A549 (cell line): ENCODE data around the gene GID4. TPM values are rescaled to one million over a fixed set of nuclear protein-coding genes. Genes with fewer than 3 reads are reported as not detected.
A peak's percentile ranks its signal among the peaks of the same experiment; 100 is the strongest.

Experiments
- ATAC-seq, 2 experiments: fragments of 200-7000 bp in 1 of 2; fragments of >200 bp in 1 of 2; cut with Nextera tagmentation in 1 of 2; cut with Tn5 transposase in 1 of 2; 3 replicates each; pipeline versions ENCODE4 v1.8.0 to v1.9.1; 2018 to 2020; ENCODE audit warnings: mild to moderate bottlenecking in 1 of 2, moderate library complexity in 1 of 2
- CTCF ChIA-PET: fragments of 300-600 bp; sonication (Branson Sonifier 250); formaldehyde crosslinking; extraction: SDS; loops from one replicate; lab custom pipeline; 2021; ENCODE audit warnings: antibody characterized with exemption, inconsistent platforms; lab: Yijun Ruan, JAX
- POLR2A ChIA-PET: fragments of 350-600 bp; formaldehyde crosslinking; extraction: SDS; loops from one replicate; lab custom pipeline; 2021; ENCODE audit warnings: antibody characterized with exemption, inconsistent platforms; lab: Yijun Ruan, JAX
- DNase-seq, 2 experiments: peaks; one replicate each; pipeline versions ENCODE4 v3.0.0 to v3.0.0-alpha.2; 2011 to 2016; ENCODE audit warnings: low read depth in 1 of 2, low spot score in 1 of 2
- FAIRE-seq: peaks from 2 replicates; lab custom pipeline; 2011; peaks lifted over from hg19 to GRCh38; lab: Jason Lieb, UNC
- H3K27ac ChIP-seq, 2 experiments: fragments of >200 bp; sonication (Bioruptor Twin); formaldehyde crosslinking; 3 replicates each; pipeline ENCODE4 v1.5.1; 2016 to 2017
- H3K4me1 ChIP-seq: fragments of >200 bp; sonication (Bioruptor Twin); formaldehyde crosslinking; 3 replicates; pipeline ENCODE4 v1.6.1; 2016
- H3K4me2 ChIP-seq: fragments of >200 bp; sonication (Bioruptor Twin); formaldehyde crosslinking; 3 replicates; pipeline ENCODE4 v1.6.1; 2016
- H3K4me3 ChIP-seq: fragments of >200 bp; sonication (Bioruptor Twin); formaldehyde crosslinking; 3 replicates; pipeline ENCODE4 v1.5.1; 2016
- H3K9me3 ChIP-seq: fragments of >200 bp; sonication (Bioruptor Twin); formaldehyde crosslinking; 3 replicates; pipeline ENCODE4 v1.6.1; 2016
- CBX8 ChIP-seq: fragments of 200-600 bp; sonication (generic); IDR thresholded peaks from 2 replicates; pipeline ENCODE4 v1.6.1; 2016
- EHMT2 ChIP-seq: fragments of 200-600 bp; sonication (generic); IDR thresholded peaks from 2 replicates; pipeline ENCODE4 v1.6.1; 2016; ENCODE audit warnings: antibody characterized with exemption, low read depth, mild to moderate bottlenecking, moderate library complexity
- FOSL2 ChIP-seq, 2 experiments: fragments of 450-650 bp in 1 of 2; fragments of >200 bp in 1 of 2; sonication (Bioruptor Twin) in 1 of 2; formaldehyde crosslinking; IDR thresholded peaks; 2 replicates each; pipeline versions ENCODE4 v1.5.0 to v1.6.1; 2016 to 2020; ENCODE audit warnings: mild to moderate bottlenecking in 1 of 2, moderate library complexity in 1 of 2
- HES2 ChIP-seq: fragments of >200 bp; sonication (Bioruptor Twin); formaldehyde crosslinking; IDR thresholded peaks from 2 replicates; pipeline ENCODE4 v1.6.1; 2016
- KDM1A ChIP-seq: fragments of 200-600 bp; sonication (generic); IDR thresholded peaks from 2 replicates; pipeline ENCODE4 v1.6.1; 2016; ENCODE audit warnings: low read depth, mild to moderate bottlenecking
- PHF8 ChIP-seq: fragments of 200-600 bp; sonication (generic); IDR thresholded peaks from 2 replicates; pipeline ENCODE4 v1.6.1; 2016; ENCODE audit warnings: low read depth, mild to moderate bottlenecking, antibody characterized with exemption, moderate library complexity, borderline replicate concordance
- RAD21 ChIP-seq, 2 experiments: fragments of >200 bp in 1 of 2; sonication (Bioruptor Twin) in 1 of 2; formaldehyde crosslinking in 1 of 2; IDR thresholded peaks in 1 of 2; conservative IDR thresholded peaks in 1 of 2; 2 replicates in 1 of 2; 3 replicates in 1 of 2; pipeline ENCODE4 v1.6.1; 2012 to 2018; ENCODE audit warnings: inconsistent platforms in 1 of 2
- RCOR1 ChIP-seq: fragments of 150-350 bp; IDR thresholded peaks from 2 replicates; pipeline ENCODE4 v1.6.1; 2014; ENCODE audit warnings: antibody characterized with exemption, low read length, low read depth
- SMC3 ChIP-seq: fragments of >200 bp; sonication (Bioruptor Twin); formaldehyde crosslinking; IDR thresholded peaks from 3 replicates; pipeline ENCODE4 v1.6.1; 2018; ENCODE audit warnings: inconsistent platforms
- SREBF2 ChIP-seq: fragments of 450-650 bp; IDR thresholded peaks from 2 replicates; pipeline ENCODE4 v1.6.1; 2014; ENCODE audit warnings: mild to moderate bottlenecking, moderate library complexity
- ZNF302 ChIP-seq: fragments of 250-450 bp; sonication (Bioruptor Pico); IDR thresholded peaks from 2 replicates; pipeline ENCODE4 v1.9.0; 2021; ENCODE audit warnings: inconsistent platforms, mild to moderate bottlenecking, moderate library complexity
- ZSCAN20 ChIP-seq: fragments of 250-450 bp; sonication (Bioruptor Pico); IDR thresholded peaks from 2 replicates; pipeline ENCODE4 v1.8.0; 2022; ENCODE audit warnings: mild to moderate bottlenecking, moderate library complexity
- WGBS: methylation state at CpG from one replicate; pipeline ENCODE4 v1.1.6; 2017; ENCODE audit errors: missing lambda C conversion rate; 5-methylcytosine and 5-hydroxymethylcytosine counted together
- polyA plus RNA-seq, 4 experiments: library from polyadenylated mRNA; depleted of rRNA in 3 of 4; stranded (reverse); fragments of >200 nt; fragmentation: RNase III in 1 of 4; extraction: RNeasy Plus Mini Kit Qiagen cat#74134 plus additional on column Dnase treatment in 1 of 4; gene quantifications; 2 replicates in 3 of 4; 3 replicates in 1 of 4; pipeline ENCODE4 v1.2.3, GENCODE V29; 2011 to 2017
- TF ChIP-seq, protein P1 (sequence below): fragments of 200-600 bp; sonication (generic); IDR thresholded peaks from 2 replicates; pipeline ENCODE4 v1.6.1; 2016; ENCODE audit warnings: antibody characterized with exemption, mild to moderate bottlenecking, moderate library complexity
- TF ChIP-seq, protein P2 (sequence below): fragments of >200 bp; sonication (Bioruptor Twin); formaldehyde crosslinking; IDR thresholded peaks from 3 replicates; pipeline ENCODE4 v1.6.1; 2016
- TF ChIP-seq, protein P3 (sequence below): IDR thresholded peaks from 2 replicates; pipeline ENCODE4 v1.6.1; 2012
- TF ChIP-seq, protein P4 (sequence below): fragments of >200 bp; sonication (Bioruptor Twin); formaldehyde crosslinking; IDR thresholded peaks from 3 replicates; pipeline ENCODE4 v1.5.1; 2016

GID4 gene
- polyA plus RNA-seq, 2 of the 4 experiments (the other 2 are of a cell fraction) = 11.2 to 11.5 TPM

GRCh38 chr17:18028952-18029540 is 10.2 kb upstream of the GID4 start (continued):
- TF ChIP-seq, protein P1, sequence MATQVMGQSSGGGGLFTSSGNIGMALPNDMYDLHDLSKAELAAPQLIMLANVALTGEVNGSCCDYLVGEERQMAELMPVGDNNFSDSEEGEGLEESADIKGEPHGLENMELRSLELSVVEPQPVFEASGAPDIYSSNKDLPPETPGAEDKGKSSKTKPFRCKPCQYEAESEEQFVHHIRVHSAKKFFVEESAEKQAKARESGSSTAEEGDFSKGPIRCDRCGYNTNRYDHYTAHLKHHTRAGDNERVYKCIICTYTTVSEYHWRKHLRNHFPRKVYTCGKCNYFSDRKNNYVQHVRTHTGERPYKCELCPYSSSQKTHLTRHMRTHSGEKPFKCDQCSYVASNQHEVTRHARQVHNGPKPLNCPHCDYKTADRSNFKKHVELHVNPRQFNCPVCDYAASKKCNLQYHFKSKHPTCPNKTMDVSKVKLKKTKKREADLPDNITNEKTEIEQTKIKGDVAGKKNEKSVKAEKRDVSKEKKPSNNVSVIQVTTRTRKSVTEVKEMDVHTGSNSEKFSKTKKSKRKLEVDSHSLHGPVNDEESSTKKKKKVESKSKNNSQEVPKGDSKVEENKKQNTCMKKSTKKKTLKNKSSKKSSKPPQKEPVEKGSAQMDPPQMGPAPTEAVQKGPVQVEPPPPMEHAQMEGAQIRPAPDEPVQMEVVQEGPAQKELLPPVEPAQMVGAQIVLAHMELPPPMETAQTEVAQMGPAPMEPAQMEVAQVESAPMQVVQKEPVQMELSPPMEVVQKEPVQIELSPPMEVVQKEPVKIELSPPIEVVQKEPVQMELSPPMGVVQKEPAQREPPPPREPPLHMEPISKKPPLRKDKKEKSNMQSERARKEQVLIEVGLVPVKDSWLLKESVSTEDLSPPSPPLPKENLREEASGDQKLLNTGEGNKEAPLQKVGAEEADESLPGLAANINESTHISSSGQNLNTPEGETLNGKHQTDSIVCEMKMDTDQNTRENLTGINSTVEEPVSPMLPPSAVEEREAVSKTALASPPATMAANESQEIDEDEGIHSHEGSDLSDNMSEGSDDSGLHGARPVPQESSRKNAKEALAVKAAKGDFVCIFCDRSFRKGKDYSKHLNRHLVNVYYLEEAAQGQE = no peak

DNA sequence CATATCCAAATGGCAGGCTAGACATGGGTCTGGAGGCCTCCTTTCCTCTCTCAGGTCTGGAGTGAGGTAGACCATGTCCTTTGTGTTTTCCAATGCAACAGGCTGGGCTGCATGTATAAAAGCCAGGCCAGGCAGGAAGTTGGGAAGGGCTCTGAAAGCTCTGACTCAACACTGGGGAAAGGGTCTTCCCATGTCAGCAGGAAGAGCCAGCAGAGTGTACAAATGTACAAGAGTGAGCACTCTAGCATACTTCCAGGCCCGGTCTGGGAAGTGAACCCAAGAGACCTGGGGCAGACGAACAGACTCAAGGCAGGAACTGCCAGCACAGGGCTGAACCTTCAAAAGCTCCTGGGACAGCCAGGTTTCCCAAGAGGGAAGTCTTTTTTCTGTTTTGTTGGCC is 7.3 kb upstream of the GID4 start:
- DNase-seq (no peak), ATAC-seq (no peak), FAIRE-seq (no peak)
- 90% methylated on average over 2 of the region's 2 CpGs for WGBS
- no peak for TF ChIP-seq EHMT2
- TF ChIP-seq KDM1A = no peak
- TF ChIP-seq PHF8 = no peak
- TF ChIP-seq CBX8 = no peak
- no peak for TF ChIP-seq HES2
- TF ChIP-seq RCOR1 = no peak
- TF ChIP-seq, protein P2, sequence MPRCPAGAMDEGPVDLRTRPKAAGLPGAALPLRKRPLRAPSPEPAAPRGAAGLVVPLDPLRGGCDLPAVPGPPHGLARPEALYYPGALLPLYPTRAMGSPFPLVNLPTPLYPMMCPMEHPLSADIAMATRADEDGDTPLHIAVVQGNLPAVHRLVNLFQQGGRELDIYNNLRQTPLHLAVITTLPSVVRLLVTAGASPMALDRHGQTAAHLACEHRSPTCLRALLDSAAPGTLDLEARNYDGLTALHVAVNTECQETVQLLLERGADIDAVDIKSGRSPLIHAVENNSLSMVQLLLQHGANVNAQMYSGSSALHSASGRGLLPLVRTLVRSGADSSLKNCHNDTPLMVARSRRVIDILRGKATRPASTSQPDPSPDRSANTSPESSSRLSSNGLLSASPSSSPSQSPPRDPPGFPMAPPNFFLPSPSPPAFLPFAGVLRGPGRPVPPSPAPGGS = no peak
- no peak for TF ChIP-seq ZNF302 (CRISPR knock-in tag)
- TF ChIP-seq ZSCAN20 = no peak
- TF ChIP-seq FOSL2 (IDR thresholded peaks at IDR 0.05) = no peak
- no peak for TF ChIP-seq FOSL2 (CRISPR knock-in tag; IDR thresholded peaks at IDR 0.05)
- TF ChIP-seq SREBF2 = no peak
- TF ChIP-seq RAD21 (conservative IDR thresholded peaks at IDR 0.05 in 1 of 2, IDR thresholded peaks at IDR 0.05 in 1 of 2) = no peak
- CTCF ChIA-PET = interaction anchor here (1.1 to 8.3 kb wide), 12 partner anchors 17 to 354 kb away, joined by 5 to 214 read pairs (median 18); partner anchors contain the start of genes DRC3 and TOM1L2
- no peak overlapping the region for H3K4me3 ChIP-seq
- no peak overlapping the region for H3K4me2 ChIP-seq
- no peaks in the 10 kb centered on the region for H3K4me1 ChIP-seq
- H3K9me3 ChIP-seq = no peaks in the 10 kb centered on the region
- POLR2A ChIA-PET = no interaction called here
- H3K27ac ChIP-seq = no peak overlapping the region

GRCh38 chr17:18033442-18034099 is 5.6 kb upstream of the GID4 start:
- peak; percentile 96 to 97 for ATAC-seq
- peak; percentile 86 to 89 for DNase-seq
- POLR2A ChIA-PET = interaction anchor here (0.6 to 1.4 kb wide), 4 partner anchors 11 to 114 kb away, joined by 3 to 4 read pairs (median 3); no protein-coding TSS in a partner anchor
- Histone ChIP-seq H3K4me3 (no peak overlapping the region), H3K4me1 (peaks cover 10% of the 10 kb centered on the region; the same call in 2 of the 3 replicates), H3K27ac (peak overlapping the region in 1 of 2 experiments; percentile 27; a peak in 1 of 6 replicates), H3K4me2 (no peak overlapping the region), H3K9me3 (no peaks in the 10 kb centered on the region)
- CTCF ChIA-PET = interaction anchor here (0.6 to 8.3 kb wide), 76 partner anchors 8 to 697 kb away, joined by 3 to 214 read pairs (median 5); partner anchors contain the start of genes DRC3, RAI1 and TOM1L2
- peak; percentile 96 to 98 for TF ChIP-seq RAD21 (conservative IDR thresholded peaks at IDR 0.05 in 1 of 2, IDR thresholded peaks at IDR 0.05 in 1 of 2)
- TF ChIP-seq, protein P1 = no peak
- TF ChIP-seq, protein P3, sequence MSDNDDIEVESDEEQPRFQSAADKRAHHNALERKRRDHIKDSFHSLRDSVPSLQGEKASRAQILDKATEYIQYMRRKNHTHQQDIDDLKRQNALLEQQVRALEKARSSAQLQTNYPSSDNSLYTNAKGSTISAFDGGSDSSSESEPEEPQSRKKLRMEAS = no peak
- no peak for TF ChIP-seq ZNF302 (CRISPR knock-in tag)
- peak; percentile 95 for TF ChIP-seq SMC3
- TF ChIP-seq, protein P4, sequence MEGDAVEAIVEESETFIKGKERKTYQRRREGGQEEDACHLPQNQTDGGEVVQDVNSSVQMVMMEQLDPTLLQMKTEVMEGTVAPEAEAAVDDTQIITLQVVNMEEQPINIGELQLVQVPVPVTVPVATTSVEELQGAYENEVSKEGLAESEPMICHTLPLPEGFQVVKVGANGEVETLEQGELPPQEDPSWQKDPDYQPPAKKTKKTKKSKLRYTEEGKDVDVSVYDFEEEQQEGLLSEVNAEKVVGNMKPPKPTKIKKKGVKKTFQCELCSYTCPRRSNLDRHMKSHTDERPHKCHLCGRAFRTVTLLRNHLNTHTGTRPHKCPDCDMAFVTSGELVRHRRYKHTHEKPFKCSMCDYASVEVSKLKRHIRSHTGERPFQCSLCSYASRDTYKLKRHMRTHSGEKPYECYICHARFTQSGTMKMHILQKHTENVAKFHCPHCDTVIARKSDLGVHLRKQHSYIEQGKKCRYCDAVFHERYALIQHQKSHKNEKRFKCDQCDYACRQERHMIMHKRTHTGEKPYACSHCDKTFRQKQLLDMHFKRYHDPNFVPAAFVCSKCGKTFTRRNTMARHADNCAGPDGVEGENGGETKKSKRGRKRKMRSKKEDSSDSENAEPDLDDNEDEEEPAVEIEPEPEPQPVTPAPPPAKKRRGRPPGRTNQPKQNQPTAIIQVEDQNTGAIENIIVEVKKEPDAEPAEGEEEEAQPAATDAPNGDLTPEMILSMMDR = peak; percentile 93
- no peak for FAIRE-seq
- WGBS = 22% methylated on average over 5 of the region's 5 CpGs
